GM11168 (cell line): Measurements from ENCODE around the gene BST2.

Experiments
- in situ Hi-C: fragments of 300-500 bp; cut with MboI; formaldehyde crosslinking; loops from one replicate; pipeline ENCODE4 v1.12.0; 2022; ENCODE audit warnings: low sequenced_read_pairs; ENCODE audit not compliant: unreplicated experiment

BST2 gene

DNA sequence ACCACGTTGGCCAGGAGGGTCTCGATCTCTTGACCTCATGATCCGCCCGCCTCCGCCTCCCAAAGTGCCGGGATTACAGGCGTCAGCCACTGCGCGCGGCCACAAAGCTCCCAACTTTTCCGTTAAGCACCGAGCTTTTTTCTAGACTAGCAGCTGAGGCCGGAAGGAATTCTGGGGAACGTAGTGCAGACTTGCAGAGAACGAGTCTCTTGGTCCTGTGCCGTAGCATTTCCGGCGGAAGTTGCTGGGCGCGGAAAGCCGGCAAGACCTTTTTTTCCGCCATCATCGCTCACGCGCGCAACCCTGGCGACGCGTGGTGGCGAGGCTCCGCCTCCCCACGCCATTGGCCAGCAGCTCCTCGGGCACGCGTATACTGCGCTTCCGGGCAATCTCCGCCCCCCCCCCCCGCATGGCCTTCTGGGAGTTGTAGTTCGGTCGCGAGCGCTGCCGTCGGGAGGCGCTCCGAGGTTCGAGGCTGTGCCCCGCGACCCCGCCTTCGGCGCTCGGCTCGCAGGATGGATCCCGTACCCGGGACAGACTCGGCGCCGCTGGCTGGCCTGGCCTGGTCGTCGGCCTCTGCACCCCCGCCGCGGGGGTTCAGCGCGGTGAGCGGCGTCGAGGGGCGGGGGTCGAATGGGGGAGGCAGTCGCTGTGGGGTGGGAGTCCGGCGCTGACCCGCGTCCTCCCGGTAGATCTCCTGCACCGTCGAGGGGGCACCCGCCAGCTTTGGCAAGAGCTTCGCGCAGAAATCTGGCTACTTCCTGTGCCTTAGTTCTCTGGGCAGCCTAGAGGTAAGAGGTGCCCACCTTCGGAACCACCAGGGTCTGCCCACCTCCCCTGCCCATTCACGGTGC, 14.4 kb upstream of the BST2 start, which contains the start of gene MVB12A:
Gene MVB12A, plus strand, starts transcription at position 427 of the 854 bp plus-strand sequence. Its CDS starts 89 bp downstream, at position 516.
- in situ Hi-C loops = no loop called here

DNA sequence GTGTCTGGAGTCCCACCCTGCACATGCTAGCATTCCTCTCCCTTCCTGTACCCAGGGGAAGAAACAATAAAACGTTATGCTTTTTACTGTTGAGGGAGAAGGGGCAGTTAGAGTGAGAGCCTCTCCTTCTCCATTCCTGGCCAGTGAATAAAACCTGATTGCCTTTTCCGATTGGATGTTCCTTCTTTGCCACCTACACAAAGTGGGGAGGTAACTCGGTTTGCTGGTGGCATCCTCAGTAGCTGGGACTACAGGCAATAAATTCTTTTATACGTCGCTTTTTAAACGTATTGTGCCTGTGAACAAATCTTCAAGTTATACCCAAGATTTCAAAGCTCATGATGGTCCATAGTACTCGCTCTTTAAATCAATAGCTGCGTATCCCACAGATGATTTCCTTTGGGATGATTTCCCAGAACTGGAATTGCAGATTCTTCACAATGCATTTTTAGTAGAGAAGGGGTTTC, 13.8 kb upstream of the BST2 start:
- in situ Hi-C loops = no loop called here

DNA sequence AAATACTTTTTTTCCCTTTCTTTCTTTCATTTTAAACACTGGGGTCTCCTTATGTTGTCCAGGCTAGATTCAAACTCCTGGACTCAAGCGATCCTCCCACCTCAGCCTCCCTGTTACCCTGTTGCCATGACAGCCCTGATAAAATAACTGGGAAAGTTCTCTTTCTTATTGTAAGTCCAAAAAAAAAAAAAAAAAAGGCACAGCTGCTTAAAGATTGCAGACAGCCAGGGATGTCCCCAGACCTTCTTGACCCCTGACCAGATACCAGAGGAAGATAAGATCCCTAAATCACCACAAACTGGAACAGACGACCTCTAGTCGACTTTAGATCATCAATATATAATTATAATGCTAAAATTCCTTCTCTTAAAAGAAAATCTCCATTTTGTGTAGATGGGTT, 13.3 kb upstream of the BST2 start:
- in situ Hi-C loops = no loop called here

DNA sequence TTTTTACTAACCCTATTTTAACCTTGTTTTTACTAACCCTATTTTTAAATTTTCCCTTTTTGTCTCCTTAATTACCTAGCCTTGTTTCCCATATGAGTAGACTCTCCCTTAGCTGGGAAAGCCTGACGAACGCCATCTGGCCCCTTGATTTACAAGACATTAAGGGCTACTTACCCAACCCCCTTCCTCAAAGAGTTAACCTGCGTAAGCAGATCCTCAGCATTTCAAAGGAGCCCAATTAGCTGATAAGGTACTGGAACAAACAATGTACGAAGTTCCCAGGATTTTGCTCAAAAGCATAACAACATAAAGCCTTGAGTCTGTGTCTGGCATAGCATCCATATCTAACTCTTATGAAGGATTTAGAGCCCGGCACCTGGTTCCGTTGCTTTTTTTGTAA, 9.7 kb upstream of the BST2 start:
- in situ Hi-C loops = no loop called here

DNA sequence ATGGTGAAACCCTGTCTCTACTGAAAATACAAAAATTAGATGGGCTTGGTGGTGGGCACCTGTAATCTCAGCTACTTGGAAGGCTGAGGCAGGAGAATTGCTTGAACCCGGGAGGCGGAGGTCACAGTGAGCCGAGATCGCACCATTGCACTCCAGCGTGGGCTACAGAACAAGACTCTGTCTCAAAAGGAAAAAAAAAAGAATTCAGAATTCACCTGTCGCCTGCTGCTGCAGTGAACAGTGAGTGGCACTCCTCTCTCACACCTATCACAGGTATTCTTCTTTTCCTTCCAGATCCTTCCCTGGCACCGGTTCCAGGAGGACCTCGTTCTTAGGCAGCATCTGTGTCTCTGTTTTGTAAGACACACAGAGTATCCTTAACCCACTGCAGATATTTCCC, 8.7 kb upstream of the BST2 start:
- in situ Hi-C loops = no loop called here

DNA sequence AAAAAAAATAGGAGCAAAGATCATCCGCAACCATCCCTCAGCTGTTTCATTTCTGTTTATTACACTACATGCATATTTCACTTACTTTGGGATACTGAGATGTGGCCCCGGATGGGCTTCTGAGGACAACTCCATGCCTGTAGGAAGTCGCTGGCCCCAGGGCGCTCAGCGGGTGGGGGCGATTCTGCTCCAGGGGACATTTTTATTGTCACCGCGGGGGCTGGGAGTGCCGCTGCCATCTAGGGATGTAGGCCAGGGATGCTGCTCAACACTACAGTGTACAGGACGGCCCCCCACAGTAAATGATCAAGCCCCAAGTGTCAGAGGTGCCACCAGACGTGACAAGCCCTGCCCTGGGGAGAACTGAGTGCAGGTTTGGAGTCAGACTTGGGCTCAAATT, 6.4 kb upstream of the BST2 start:
- in situ Hi-C loops = no loop called here

DNA sequence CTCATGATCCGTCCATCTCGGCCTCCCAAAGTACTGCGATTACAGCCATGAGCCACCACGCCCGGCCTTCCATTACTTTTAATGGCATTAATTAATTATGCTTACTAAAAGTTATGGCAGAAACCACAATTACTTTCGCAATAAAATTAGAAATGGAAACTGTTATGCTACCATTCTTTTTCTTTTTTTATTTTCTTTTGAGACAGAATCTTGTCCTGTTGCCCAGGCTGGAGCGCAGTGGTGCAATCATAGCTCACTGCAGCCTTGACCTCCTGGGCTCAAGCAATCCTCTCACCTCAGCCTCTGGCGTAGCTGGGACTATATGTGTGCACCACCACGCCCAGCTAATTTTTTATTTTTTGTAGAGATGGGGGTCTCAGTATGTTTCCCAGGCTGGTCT, 4.6 kb upstream of the BST2 start:
- in situ Hi-C loops = no loop called here

DNA sequence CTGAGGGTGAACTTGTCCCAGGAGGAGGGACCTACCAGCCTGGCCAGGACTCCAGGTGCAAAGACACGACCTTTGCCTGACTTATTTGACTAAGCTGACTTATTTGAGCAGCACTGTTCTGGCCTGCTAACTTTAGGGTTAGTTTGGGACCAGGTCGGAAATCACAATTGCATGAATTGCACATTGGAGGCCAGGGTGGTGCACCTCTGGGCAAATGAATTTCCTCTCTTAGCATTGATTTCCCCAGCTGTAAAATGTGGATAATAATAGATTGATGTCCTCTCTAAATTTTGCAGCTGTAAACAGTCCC, 1.4 kb upstream of the BST2 start:
- in situ Hi-C loops = no loop called here

DNA sequence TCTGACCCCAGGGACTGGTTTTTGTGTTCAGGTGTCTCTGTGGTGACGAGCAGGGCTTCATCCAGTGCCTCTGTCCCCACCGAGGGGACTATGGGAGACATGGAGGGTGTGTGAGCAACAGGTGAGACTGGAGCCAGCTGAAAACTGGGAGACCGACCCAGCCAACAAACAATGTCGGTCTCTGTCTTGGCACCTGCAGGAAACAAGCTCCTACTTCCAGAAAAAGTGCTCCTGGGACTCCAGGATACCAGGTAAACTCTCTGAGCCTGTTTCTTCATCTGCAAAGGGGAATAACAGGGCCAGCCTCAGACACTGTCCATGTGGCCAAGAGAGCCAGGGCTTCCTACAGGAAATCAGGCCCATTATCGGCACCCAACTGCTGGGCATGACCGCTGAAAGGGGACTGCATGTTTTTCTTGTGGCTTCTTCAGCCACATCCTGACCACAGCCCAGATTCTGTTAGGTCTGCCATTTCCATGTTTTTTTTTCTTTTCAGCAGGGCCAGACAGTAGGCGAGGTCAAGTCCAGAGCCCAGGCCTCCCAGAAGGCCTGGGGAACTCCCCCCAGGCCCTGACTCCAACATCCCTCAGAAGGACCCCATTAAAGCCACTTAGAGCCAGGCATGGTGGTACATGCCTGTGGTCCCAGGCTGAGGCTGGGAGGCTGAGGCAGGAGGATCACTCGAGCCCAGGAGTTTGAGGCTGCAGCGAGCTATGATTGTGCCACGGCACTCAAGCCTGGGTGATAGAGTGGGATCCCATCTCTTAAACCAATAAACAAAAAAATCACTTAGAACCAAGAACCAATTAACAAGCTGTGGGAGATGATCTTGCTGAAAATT, 836 bp upstream of the BST2 start:
- in situ Hi-C loops = no loop called here

DNA sequence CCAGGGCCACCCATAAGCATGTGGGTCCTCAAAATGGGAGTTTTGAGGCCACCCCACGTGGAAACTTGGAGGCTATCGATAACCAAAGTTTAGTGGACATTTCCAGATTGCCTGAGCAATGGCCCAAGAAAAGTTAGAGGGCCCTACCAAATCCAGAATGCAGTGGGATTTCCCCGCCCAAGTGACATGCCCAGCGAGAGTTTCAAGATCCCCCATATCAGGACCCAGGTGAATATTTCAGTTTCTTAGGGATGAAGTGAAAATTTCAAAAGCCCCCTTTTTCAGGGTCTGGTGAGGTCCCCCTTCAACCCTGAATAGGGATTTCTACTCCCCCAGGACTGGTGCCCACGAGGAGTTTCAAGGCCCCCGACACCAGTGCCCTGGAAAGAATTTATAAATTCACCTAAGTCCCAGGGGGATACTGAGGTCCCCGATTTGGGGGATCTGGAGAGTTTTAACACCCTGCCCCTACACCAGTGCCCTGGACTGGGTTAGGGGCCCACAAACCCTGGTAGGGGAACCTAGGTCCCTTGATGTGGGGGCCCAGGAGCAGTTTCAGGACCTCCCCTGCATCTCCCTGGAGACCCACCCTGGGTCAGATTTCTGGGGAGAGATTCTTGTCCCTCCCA, 695 bp downstream of the BST2 start:
- in situ Hi-C loops = no loop called here

DNA sequence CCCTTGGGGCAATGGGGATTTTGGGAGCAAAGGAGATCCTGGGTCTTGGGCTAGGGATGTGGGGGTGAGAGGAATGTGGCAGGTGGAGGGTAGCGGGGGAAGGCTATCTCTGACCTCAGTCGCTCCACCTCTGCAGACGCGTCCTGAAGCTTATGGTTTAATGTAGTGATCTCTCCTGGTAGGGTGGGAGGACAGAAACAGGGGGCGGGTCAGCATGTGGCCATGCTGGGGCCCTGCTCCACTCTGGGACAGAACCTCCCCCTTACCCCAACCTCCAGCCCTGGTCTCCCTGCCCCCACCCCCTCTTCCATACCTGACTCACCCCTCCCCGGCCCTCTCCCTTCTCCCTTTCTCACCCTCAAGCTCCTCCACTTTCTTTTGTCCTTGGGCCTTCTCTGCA, 1.4 kb downstream of the BST2 start:
- in situ Hi-C loops = no loop called here

DNA sequence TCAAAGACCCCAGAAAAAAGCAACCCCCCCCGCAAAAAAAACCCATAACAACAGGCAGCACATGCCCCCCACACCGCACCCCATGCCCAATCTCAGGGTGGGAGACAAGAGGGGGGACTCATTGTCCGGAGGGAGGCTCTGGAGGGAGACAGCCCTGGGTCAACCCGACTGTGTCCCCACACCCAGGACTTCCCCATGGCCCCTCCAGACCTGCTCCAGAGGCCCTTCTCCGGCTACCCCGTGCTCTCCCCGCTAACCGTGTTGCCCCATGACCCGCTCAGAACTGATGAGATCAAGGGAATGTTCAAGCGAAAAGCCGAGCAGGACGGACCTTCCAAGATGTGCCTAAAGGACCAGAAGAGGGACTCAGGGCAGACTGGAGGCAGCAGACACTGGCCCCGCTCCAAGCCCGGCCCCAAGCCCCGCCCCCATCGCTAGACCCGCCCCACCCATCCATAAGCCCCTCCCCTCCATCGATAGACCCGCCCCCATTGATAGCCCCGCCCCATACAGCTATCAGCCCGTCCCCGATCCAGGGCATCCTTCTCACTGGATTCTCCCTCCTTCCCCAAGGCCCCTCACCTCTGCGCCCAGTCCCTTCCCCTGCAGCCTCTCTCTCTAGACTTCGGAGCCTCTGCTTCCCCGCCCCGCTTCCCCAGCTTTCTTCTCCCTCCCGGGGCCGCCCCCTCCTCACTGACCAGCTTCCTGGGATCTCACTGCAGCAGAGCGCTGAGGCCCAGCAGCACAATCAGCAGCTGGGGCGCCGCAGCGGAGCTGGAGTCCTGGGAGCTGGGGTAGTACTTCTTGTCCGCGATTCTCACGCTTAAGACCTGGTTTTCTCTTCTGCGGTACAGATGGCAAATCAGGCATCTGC, 2.2 kb downstream of the BST2 start:
- in situ Hi-C loops = no loop called here

DNA sequence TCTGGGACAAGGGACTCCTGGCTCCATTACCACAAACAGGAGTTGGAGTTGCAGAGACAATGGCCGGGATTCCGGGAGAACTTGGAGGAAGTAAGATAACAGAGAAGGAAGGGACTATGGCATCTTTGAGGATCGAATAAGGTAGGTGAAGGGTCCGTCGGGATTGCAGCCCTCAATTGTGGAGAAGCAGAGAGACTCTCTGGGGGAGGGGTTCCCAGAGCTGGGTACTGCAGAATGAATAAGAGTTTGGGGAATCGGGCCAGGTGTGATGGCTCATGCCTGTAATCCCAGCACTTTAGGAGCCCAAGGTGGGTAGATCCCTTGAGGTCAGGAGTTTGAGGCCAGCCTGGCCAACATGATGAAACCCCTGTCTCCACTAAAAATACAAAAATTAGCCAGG, 3.8 kb downstream of the BST2 start:
- in situ Hi-C loops = no loop called here

DNA sequence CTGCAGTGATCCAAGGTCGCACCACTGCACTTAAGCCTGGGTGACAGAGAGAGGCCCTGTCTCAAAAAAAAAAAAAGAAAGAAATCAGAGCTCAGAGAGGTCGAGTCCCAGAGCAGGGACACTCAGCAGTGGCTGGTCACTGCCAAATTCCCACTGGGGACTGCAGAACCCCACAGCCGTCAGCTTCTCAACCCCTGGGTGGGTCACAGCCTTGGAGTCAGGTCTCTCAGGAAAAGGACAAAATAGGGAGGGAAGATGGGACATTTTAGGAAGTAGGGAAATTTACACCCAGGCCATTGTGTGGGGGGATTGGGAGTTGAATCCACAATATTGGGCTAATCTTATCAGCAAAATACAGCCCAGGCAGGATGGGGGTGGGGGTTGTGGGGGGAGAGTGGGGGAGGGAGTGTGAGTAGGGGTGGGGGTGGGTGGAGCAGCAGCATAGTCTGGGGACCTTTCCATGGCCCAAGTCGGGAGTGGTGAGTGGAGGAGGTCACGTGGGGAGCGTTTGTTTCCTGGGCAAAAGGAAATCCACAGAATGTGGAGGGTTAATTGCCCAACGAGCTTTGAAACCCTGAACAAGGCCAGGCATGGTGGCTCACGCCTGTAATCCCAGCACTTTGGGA, 6.4 kb downstream of the BST2 start:
- in situ Hi-C loops = no loop called here

DNA sequence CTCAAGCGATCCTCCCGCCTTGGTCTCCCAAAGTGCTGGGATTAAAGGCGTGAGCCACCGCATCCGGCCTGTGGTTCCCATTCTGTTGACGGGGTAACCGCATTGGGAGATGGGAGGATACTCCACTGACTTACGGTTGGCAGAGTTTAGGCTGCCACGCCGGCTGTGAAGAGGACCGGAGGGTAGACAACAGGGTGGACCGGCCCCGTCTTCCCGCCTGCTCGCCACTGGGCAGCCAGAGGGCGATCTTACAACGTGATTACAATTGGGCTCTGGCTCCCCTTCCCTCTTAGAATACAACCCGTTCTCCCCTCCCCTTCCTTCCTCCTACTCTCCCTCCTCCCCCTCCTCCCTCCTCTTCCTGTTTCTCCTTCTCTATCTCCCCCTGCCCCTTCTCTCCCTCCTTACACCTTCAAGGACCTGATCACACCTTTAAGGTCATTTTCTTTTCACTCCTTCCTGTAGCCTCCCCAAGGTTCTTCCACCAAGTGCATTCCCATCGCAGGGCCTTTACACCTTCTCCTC, 10.5 kb downstream of the BST2 start:
- in situ Hi-C loops = no loop called here

DNA sequence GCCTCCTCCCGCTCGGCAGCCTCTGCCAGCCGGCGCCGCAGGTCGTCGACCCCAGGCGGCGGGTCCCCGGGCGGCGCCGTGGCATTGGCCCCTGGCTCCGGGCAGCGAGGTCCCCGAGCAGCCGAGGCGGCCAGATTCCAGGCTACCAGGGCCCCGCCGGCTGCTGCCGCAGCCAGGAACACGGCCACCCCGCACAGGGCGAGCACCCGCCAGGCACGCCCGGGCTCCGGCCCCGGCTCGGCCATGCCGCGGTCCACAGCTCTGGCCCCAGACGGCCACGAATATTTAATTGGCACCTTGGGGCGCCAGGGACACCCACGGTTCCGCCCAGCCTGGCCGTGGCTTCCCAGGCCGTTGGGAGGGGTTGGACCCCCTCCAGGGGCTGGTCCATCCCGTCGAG, 11.5 kb downstream of the BST2 start, which contains the start of gene CCDC194:
Gene CCDC194, minus strand, starts transcription at position 283 of the 400 bp plus-strand sequence. Its CDS starts 38 bp downstream, at position 245.
- in situ Hi-C loops = no loop called here

DNA sequence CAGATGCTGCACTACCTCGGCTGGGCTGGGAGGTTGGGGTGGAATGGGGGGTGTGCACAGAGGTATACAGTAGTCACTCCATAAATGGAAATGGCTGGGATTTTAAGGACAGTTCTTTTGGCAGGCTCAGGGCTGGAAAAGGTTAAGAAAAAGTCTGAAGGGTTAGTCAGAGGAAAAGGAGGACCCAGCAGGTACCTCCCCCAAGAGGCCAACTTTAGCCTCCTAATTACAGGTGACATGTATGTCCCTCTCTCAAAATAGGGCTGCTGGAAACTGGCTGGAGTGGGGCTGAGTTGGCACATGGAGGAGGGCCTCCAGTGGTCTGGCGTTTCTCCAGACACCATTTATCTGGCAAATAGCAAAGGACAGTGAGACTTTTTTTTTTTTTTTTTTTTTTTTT, 12.4 kb downstream of the BST2 start:
- in situ Hi-C loops = no loop called here

DNA sequence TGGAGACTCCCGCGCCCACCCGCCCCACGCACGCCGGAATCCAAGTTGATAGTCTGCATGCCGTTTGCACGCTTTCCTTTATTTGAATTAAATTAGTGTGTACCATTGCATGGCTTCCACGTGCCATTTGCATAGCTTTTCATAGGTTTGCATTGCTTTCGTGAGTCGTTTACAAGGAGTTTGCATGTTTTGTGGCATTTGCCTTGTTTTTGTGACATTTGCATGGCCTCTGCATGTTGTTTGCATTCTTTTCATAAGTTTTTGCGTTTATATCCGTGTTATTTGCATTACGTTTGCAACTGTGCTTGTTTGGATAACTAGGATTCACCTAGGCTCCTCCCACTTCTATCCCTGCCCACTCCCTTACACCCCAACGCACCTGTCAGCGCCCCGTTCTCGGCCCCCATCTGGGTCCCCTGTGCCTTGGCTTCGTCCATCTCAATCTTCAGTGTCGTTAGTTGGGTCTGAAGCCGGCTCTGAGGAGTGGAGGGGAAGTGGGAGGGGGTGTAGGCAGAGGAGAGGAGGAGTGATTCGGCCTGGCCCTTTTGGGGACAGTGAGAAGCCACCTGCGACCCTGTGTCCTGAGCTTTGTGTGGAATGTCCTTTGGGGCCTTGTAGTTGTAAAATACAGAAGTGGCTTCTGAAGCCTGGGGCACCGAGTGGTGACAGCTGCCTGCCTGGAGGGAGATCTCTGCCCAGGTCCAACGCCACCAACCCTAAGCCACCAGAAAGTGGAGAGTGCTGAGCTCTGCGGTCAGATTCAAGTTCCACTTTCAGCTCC, 13.9 kb downstream of the BST2 start:
- in situ Hi-C loops = no loop called here
